Inflammatory macrophage treated with lipopolysaccharide for 4 hours (primary cell): Measurements from ENCODE around the gene ISX.
"Not testable (repeated sequence)": the region's sequence is repeated elsewhere in the genome, so short reads cannot be mapped to it uniquely, and the experiment has no call there.

ENCODE experiments used
- DNase-seq: peaks from one replicate; pipeline ENCODE4 v3.0.0-alpha.2; 2020

Gene ISX

GRCh38 chr22:35065796-35066218 is at the start of gene ISX:
Gene ISX, plus strand, starts transcription at chr22:35066158. Its CDS starts 930 bp downstream, at chr22:35067088.
- no peak for DNase-seq

GRCh38 chr22:35016909-35017308 is 49.0 kb upstream of the ISX start:
- DNase-seq, result no peak

- DNase-seq, result no peak
Observed at GRCh38 chr22:35018995-35019394, 47.0 kb upstream of the ISX start.

- DNase-seq, result no peak
Observed at GRCh38 chr22:35020517-35020916, 45.4 kb upstream of the ISX start.

- DNase-seq, result no peak
Observed at GRCh38 chr22:35021161-35021560, 44.8 kb upstream of the ISX start.

- no peak for DNase-seq
Observed at GRCh38 chr22:35022291-35022690, 43.7 kb upstream of the ISX start.

- peak; percentile 42 for DNase-seq
Observed at GRCh38 chr22:35023692-35024363, 42.1 kb upstream of the ISX start.

GRCh38 chr22:35024364-35024692 is 41.6 kb upstream of the ISX start:
- no peak for DNase-seq

GRCh38 chr22:35030112-35030511 is 35.8 kb upstream of the ISX start:
- DNase-seq, result not testable (repeated sequence)

- no peak for DNase-seq
Observed at GRCh38 chr22:35032571-35032970, 33.4 kb upstream of the ISX start.

- DNase-seq, result no peak
Observed at GRCh38 chr22:35033635-35034296, 32.2 kb upstream of the ISX start.

GRCh38 chr22:35034963-35035362 is 31.0 kb upstream of the ISX start:
- no peak for DNase-seq

GRCh38 chr22:35037089-35037488 is 28.9 kb upstream of the ISX start:
- no peak for DNase-seq

GRCh38 chr22:35039625-35040024 is 26.3 kb upstream of the ISX start:
- no peak for DNase-seq

- no peak for DNase-seq
Observed at GRCh38 chr22:35043252-35043933, 22.6 kb upstream of the ISX start.

- no peak for DNase-seq
Observed at GRCh38 chr22:35043934-35044319, 22.0 kb upstream of the ISX start.

GRCh38 chr22:35044607-35045390 is 21.2 kb upstream of the ISX start:
- DNase-seq, result no peak

- DNase-seq, result no peak
Observed at GRCh38 chr22:35045451-35045850, 20.5 kb upstream of the ISX start.

GRCh38 chr22:35046744-35047462 is 19.1 kb upstream of the ISX start:
- DNase-seq, result no peak

- not testable (repeated sequence) for DNase-seq
Observed at GRCh38 chr22:35050038-35050437, 15.9 kb upstream of the ISX start.

- DNase-seq, result no peak
Observed at GRCh38 chr22:35051013-35051535, 14.9 kb upstream of the ISX start.

GRCh38 chr22:35051791-35052190 is 14.2 kb upstream of the ISX start:
- no peak for DNase-seq
